SK-MEL-5 (cell line): ENCODE data around the gene LIPG. TPM values are rescaled to one million over a fixed set of nuclear protein-coding genes. Genes with fewer than 3 reads are reported as not detected.
A peak's percentile ranks its signal among the peaks of the same experiment; 100 is the strongest.
"Not testable (repeated sequence)": the region's sequence is repeated elsewhere in the genome, so short reads cannot be mapped to it uniquely, and the experiment has no call there.

Experiments used
- DNase-seq: peaks from one replicate; pipeline ENCODE4 v3.0.0-alpha.2; 2016; ENCODE audit warnings: low read depth, low spot score
- in situ Hi-C: cut with HindIII; loops from 2 replicates; pipeline ENCODE4 v1.10.0; 2016; ENCODE audit warnings: low sequenced_read_pairs, high pct_unique_total_duplicates, low pct_unique_long_range_greater_than_20kb
- total RNA-seq: library from RNA; depleted of rRNA; stranded (reverse); fragments of >200 nt; shearing (Covaris generic); gene quantifications from 2 replicates; pipeline ENCODE4 v1.2.3, GENCODE V29; 2014

LIPG gene
- total RNA-seq, 1 experiment from 2014 or later: not detected

DNA sequence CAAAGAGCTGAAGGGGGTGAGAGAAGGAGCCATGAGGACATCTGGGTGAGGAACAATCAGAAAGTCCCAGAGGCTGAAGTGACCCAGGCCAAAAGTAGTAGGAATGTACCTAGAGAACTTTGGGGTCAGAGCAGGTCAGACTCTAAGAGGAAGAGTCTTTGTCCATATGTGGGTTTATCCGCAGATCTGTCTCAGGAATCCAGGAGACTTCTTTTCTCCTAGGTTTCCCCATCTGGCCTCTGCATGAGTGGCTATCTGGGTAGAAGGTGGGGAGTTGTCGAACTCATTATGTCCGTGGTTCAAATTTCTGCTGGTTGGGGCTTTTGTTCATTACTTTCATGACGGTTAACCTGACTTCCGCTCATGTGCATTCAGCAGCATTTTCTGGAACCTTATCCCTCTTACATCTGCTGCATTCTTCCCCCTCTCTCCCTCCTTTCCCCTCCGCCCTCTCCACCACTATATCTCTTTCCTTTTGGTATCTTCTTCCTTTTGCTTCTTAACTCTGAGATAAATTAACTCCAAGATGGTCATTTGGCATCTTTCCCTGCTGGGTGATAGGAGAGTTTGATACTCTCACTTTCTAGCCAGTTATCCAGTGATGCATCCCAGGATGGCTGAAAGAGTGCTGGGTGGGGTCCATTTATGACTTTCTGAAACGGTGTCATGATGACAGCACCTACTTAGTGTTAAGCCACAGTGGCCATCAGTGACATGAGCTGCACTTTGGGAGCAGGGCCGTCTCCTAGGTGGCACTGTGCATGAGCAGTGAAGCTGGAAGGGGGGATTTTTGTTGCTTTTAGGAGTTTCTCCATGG lies 2.1 kb downstream of the LIPG start:
- no peak for DNase-seq
- in situ Hi-C loops: no loop called here

DNA sequence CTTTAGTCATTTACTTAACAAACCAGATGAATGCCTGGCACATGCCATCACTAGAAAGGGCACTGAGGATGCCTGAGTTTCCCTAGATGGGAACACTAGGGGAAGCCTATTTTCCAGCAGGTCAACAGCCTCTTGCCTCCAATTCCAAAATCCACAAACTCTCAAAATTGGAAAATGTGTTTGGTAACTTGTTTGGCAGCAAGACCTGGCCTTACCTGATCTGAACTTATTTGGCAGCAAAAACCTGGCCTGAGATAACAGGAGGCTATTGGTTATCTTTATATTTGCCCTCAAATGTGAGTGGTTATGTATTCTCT lies 2.6 kb downstream of the LIPG start:
- in situ Hi-C loops: no loop called here

DNA sequence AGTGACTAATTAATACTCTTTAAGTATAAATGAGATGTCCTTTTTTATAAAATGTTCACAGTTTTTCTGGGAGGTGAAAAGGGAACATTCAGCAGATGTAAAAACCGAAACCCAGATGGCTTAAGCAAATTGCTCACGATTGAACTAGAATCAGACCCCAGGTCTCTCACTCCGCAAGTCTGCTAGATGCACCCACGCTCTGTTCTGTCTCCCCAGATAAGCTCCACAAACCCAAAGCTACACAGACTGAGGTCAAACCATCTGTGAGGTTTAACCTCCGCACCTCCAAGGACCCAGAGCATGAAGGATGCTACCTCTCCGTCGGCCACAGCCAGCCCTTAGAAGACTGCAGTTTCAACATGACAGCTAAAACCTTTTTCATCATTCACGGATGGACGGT lies 3.2 kb downstream of the LIPG start:
- in situ Hi-C loops: no loop called here

More for the DNA sequence above, 2.6 kb downstream of the LIPG start:
- no peak for DNase-seq

DNA sequence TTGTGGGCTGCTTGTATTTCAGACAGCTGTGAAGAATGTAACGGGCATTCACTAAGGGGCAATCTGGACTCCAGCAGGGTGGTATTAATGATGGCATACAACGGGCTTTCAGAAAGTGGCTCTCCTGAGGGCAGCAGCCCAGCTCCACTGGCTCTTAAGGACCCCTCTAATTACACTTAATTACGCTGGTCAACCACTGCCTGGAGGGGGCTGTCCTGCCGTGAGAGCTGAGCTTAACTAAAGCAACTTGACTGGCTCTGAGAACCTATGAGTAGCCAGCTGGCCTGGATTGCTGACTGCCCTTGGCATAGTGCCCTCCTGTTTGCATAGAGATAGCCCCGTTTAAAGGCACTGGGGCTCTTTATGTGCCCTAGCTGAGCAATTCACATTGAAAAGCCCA lies 3.8 kb downstream of the LIPG start:
- peak; percentile 20 for DNase-seq
- in situ Hi-C loops: no loop called here

More for the DNA sequence above, 3.2 kb downstream of the LIPG start:
- no peak for DNase-seq

DNA sequence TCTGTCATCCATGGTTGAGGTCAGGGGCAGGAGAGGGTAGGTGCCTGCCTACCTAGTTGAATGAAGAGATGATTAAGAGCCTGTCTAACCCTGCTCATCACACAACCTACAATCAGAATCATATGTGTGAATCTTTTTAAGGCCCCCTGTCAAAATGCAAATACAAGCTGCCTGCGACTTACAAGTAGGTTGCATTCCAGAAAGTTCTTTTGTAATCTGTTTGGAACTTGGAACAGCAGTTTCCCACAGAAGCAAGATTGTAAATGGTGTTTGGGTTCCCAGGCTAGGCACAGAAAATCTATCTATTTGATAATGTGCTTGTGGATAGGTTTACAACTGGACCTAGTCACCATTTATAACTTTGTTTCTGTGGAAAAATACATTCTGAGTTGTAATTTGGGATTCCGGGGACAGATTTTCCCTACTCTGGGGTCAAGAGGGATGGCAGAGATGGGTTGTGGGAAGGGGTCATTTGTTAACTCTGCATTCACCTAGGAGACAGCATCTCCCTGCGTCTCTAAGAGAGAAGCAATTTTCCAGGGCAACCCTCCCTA lies 4.4 kb downstream of the LIPG start:
- DNase-seq: no peak
- in situ Hi-C loops: no loop called here

DNA sequence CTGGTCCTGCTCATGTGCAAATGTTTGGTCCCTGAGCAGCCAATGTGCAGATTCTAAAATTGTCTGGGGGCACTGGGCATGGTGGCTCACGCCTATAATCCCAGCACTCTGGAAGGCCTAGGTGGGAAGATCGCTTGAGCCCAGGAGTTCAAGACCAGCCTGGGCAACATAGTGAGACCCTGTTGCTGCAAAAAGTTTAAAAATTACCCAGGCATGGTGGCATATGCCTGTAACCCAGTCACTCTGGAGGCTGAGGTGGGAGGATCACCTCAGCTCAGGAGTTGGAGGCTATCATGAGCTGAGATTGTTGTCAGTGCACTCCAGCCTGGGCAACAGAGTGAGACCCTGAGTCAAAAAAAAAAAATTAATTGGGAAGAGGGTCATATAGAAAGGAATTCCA lies 5.1 kb downstream of the LIPG start:
- no peak for DNase-seq
- in situ Hi-C loops: no loop called here

DNA sequence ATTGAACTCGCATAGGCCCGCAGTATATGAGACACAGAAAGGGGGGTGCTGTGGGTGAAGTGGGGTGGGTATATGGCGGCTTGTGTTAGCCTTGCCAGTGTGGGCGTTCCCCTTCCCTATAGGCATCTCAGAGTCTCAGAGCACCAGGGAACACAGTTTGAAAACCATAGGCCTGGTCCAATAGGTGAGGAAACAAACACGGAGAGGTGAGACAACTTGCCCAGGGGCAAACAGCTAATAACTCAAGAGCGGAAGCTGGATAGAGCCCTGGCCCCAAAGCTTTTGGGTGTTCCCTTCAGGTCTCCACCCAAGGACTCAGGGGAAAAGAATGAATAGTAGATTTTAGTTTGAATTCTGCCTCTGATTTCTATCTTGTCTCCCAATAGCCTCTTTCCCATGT lies 7.9 kb downstream of the LIPG start:
- DNase-seq: no peak
- in situ Hi-C loops: no loop called here

DNA sequence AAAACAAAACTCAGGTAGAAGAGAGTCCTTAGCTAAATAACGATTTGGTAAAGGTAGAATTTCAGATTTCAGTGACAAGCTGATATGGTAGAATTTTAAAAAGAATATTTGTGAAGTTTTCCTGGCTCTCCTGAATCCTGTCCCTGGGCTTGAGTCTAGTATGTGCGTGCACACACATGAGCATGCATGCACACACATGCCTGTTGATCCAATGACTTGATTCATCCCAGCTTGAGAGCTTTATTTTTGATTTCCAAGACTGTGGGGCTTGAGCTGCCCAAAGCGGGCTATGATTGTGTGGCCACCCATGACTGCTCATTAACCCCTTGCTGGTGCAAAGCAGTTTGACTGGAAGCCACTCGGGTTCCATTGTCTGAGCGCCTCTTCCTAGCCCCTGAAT lies 9.0 kb downstream of the LIPG start:
- in situ Hi-C loops: no loop called here
- no peak for DNase-seq

DNA sequence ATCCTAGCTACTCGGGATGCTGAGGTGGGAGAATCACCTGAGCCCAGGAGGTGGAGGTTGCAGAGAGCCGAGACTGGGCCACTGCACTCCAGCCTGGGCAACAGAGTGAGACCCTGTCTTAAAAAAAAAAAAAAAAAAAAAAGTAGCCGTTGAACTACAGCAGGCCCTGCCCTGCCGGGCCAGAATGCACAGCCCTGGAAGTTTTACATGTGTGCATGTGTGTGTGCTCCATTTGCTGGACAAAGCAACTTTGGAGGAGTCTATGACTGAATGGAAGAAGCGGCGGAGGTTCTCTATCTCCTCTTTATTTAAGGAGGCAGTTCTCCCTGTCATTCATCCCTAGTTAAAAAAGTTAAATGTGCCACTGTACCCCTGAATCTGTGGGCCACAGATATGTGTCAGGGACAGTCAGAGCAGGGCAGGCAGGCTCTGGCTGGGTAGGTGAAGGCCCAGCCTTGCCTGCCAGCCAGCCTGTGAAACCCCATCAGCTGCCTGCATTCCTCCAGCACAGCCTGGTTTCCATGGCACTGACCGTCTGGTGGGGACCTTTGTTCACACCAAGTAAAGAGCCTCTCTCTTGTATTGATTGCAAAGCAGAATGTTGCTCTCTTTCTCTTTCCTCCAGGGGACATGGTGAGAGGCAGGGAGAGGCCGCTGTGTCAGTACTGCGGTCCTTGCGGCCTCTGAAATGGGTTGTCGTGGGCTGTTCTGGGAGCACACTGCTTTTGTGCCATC lies 10.9 kb downstream of the LIPG start:
- in situ Hi-C loops: no loop called here
- no peak for DNase-seq

DNA sequence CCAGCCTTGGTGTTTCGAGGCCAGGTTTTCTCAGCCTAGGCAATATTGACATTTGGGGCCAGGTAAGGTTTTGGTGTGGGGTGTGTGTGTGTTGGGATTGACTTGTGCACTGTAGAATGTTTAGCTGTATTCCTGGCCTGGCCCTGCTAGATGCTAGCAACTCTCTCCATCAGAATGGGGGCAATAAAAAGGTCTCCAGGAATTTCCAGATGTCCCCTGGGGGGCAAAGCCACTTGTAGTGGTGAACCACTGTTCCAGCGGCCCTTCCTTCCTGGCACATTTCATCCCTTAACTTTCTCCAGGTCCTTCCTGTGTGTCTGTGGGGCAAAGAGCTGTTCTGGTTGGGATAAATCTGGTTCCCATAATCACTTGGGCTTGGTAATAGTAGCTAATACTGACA lies 12.0 kb downstream of the LIPG start:
- in situ Hi-C loops: no loop called here
- no peak for DNase-seq

DNA sequence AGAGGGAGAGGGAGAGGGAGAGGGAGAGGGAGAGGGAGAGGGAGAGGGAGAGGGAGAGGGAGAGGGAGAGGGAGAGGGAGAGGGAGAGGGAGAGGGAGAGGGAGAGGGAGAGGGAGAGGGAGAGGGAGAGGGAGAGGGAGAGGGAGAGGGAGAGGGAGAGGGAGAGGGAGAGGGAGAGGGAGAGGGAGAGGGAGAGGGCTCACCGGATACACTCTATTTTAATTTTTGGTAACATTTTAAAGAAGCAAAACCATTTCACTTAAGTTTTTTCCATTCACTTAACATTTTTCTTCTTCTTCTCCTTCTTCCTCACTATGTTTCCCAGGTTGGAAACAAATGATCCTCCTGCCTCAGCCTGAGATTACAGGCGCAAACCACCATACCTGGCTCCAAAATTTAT lies 17.2 kb downstream of the LIPG start:
- in situ Hi-C loops, DNase-seq: not testable (repeated sequence)

DNA sequence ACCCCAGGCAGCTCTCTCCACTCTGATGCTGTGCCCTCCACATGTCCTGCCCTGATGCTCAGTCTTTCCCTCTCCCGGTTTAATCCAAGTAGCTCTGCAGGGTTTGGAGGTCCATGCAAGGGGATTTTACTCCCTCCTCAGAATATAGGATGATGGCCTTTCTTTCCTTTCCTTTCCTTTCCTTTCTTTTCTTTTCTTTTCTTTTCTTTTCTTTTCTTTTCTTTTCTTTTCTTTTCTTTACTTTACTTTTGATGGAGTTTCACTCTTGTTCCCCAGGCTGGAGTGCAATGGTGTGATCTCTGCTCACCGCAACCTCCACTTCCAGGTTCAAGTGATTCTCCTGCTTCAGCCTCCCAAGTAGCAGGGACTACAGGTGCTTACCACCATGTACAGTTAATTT lies 17.7 kb downstream of the LIPG start:
- in situ Hi-C loops, DNase-seq: not testable (repeated sequence)

DNA sequence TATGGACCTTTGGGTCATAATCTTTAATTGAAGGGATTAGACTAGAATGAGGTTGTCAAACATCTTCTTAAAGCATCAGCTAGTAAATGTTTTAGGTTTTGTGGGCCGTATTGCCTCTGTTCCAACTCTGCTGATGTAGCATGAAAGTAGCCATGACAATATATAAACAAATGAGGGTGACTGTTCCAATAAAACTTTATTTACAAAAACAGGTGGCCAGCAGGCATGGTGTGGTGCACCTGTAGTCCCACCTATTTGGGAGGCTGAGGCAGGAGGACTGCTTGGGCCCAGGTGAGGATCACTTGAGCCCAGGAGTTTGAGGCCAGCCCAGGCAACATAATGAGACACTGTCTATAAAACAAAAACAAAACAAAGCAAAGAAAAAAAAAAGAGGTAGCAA lies 18.4 kb downstream of the LIPG start:
- in situ Hi-C loops: no loop called here
- no peak for DNase-seq

DNA sequence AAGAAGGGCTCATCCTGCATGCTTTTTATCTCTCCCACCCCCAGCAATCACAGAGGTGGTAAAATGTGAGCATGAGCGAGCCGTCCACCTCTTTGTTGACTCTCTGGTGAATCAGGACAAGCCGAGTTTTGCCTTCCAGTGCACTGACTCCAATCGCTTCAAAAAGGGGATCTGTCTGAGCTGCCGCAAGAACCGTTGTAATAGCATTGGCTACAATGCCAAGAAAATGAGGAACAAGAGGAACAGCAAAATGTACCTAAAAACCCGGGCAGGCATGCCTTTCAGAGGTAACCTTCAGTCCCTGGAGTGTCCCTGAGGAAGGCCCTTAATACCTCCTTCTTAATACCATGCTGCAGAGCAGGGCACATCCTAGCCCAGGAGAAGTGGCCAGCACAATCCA lies 19.5 kb downstream of the LIPG start:
- DNase-seq: no peak
- in situ Hi-C loops: no loop called here

DNA sequence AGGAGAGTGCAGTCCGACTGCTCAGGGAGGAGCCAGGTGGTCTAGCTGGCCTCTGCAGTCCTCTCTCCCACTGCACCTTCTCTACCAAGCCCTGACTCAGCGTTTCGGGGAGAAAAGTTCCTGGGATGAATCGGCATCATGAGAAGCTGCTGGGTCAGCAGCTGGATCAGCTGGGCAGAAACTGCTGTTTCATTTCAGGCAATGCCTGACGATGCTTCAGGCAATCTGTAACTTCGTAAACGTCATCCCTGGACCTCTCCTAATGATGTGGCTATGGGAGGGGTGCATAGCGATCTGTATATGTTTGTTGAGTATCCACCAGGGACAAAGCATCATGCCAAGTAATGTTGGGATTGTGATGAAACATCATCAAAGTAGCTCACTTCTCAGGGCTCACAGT lies 20.7 kb downstream of the LIPG start:
- no peak for DNase-seq
- in situ Hi-C loops: no loop called here

DNA sequence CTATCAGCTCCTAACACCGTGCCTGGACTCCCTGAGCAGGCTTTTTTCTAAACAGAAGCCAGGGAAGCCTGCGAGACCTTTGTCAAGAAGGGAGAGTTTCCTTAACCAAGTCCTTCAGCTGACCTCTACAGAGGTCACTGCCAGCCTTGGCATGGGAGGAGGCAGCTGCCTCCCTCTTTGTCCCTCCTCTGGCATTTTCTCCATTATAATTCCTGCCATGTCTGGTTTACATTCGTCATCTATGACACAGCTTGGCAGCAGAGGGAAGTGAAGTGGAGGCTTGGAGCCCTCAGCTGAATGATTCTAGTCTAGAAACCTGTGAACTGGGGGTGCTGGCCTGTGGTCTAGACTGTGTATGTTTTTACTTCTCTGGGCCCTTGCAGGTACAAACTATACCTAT lies 22.5 kb downstream of the LIPG start:
- in situ Hi-C loops: no loop called here
- no peak for DNase-seq

DNA sequence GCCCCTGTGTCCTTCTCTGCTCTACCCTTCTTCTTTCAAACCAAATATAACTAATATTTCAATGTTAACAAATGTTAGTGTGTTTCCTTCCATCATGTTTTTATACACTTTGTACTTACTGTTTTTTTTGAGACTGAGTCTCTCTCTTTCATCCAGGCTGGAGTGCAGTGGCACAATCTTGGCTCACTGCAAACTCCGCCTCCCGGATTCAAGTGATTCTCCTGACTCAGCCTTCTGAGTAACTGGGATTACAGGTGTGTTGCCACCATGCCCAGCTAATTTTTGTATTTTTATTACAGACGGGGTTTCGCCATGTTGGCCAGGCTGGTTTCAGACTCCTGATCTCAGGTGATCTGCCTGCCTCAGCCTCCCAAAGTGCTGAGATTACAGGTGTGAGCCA lies 23.1 kb downstream of the LIPG start:
- in situ Hi-C loops, DNase-seq: not testable (repeated sequence)

DNA sequence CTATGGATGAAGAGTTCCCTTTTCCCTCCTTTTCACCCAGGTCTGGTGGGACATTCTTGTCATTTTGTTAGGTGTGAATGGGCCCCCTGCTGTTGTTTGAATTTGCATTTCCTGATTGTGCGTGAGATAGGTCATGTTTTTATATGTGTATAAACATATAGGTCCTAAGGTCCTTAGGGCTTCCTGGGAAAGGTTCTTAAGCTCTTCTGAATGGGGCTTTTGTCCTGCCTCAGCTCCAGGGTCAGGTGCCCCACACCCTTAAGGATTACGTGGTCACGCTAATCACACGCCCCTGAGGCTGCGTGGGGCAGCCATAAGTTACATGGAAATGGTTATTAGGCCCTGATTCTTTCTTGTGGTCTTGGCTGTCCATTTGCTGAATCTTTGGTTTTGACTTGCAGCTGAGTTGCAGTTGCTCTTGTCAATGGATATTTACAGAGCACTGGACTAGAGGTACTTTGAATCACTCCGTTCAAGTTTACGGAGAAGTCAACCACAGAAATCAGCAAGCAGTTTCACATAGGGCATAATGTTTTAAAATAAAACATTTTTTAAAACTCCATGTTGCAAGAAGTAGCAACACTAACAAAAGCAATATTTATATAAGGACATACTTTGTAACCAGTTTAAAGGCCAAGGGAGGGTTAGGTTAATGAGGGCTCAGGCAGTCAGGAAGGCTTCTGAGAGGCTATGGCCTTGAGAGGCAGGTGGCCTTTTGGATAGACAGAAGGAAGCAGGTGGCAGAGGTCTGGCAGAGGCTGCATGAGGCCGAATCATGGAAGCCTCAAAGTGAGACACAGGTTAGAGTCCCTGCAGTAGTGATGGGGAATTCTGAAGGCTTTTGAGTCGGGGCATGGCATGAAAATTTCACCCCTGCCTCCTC lies 24.2 kb downstream of the LIPG start:
- in situ Hi-C loops: no loop called here
- DNase-seq: peak; percentile 91
